IMR-90 (cell line): ENCODE results near the gene CYP2W1. TPM values are rescaled to one million over a fixed set of nuclear protein-coding genes. Genes with fewer than 3 reads are reported as not detected.

Experiments used
- ATAC-seq: fragments of 200-7000 bp; cut with Tn5 transposase; 2 replicates; pipeline ENCODE4 v1.9.1; 2020; ENCODE audit warnings: low read depth, mild to moderate bottlenecking, moderate library complexity
- BruUV-seq: library from RNA; stranded (reverse); fragments of 400-500 nt; replicated peaks from 2 replicates; lab custom pipeline; 2021; lab: Mats Ljungman, UMichigan
- CTCF ChIA-PET: fragments of 300-600 bp; formaldehyde crosslinking; extraction: SDS; loops from one replicate; lab custom pipeline; 2021; ENCODE audit warnings: antibody characterized with exemption; lab: Yijun Ruan, JAX
- POLR2A ChIA-PET: fragments of 300-600 bp; sonication (Branson Sonifier 250); formaldehyde crosslinking; loops from one replicate; lab custom pipeline; 2022; ENCODE audit warnings: antibody characterized with exemption; ENCODE audit not compliant: unreplicated experiment; lab: Charles Lee
- DNase-seq: peaks from one replicate; pipeline ENCODE4 v3.0.0; 2013
- H2AFZ ChIP-seq: replicated peaks from 2 replicates; pipeline ENCODE3; 2013; ENCODE audit warnings: low read length, mild to moderate bottlenecking; ENCODE audit not compliant: poor library complexity
- H2AK5ac ChIP-seq: 2 replicates; pipeline ENCODE4 v1.6.1; 2013; ENCODE audit warnings: low read depth, low read length, inconsistent platforms
- H2AK9ac ChIP-seq: replicated peaks from 2 replicates; pipeline ENCODE3; 2013; ENCODE audit warnings: mild to moderate bottlenecking, low read depth, low read length, moderate library complexity; ENCODE audit not compliant: poor library complexity
- H2BK120ac ChIP-seq: 2 replicates; pipeline ENCODE4 v1.6.1; 2013; ENCODE audit warnings: low read depth, low read length, inconsistent platforms
- H2BK15ac ChIP-seq: 3 replicates; pipeline ENCODE4 v1.6.1; 2013; ENCODE audit warnings: low read depth, low read length, inconsistent platforms
- H2BK20ac ChIP-seq: 2 replicates; pipeline ENCODE4 v1.6.1; 2013; ENCODE audit warnings: low read depth, mild to moderate bottlenecking, inconsistent platforms, low read length, moderate library complexity
- H2BK5ac ChIP-seq: 2 replicates; pipeline ENCODE4 v1.6.1; 2013; ENCODE audit warnings: mild to moderate bottlenecking, low read depth, low read length, inconsistent platforms; ENCODE audit not compliant: poor library complexity, severe bottlenecking
- H3K14ac ChIP-seq: replicated peaks from 2 replicates; pipeline ENCODE4 v1.6.1; 2013; ENCODE audit warnings: low read depth, low read length, inconsistent platforms
- H3K18ac ChIP-seq: 2 replicates; pipeline ENCODE4 v1.6.1; 2013; ENCODE audit warnings: low read depth, low read length, control low read depth
- H3K23ac ChIP-seq: 2 replicates; pipeline ENCODE4 v1.6.1; 2013; ENCODE audit warnings: low read depth, low read length, inconsistent platforms
- H3K27ac ChIP-seq: 2 replicates; pipeline ENCODE4 v1.5.1; 2013; ENCODE audit warnings: mild to moderate bottlenecking, control low read depth, low read length; ENCODE audit not compliant: insufficient read depth
- H3K27me3 ChIP-seq: 2 replicates; pipeline ENCODE4 v1.6.1; 2013; ENCODE audit warnings: low read length; ENCODE audit not compliant: control insufficient read depth, insufficient read depth
- H3K36me3 ChIP-seq: 2 replicates; pipeline ENCODE4 v1.6.1; 2013; ENCODE audit warnings: low read length, mixed read lengths; ENCODE audit not compliant: control insufficient read depth, insufficient read depth
- H3K4ac ChIP-seq: 2 replicates; pipeline ENCODE4 v1.6.1; 2013; ENCODE audit warnings: low read depth, low read length, inconsistent platforms
- H3K4me1 ChIP-seq: 2 replicates; pipeline ENCODE4 v1.6.1; 2013; ENCODE audit warnings: low read length, mixed read lengths; ENCODE audit not compliant: control insufficient read depth, insufficient read depth
- H3K4me2 ChIP-seq: 2 replicates; pipeline ENCODE4 v1.6.1; 2013; ENCODE audit warnings: low read depth, mild to moderate bottlenecking, control low read depth, low read length, moderate library complexity
- H3K4me3 ChIP-seq: 2 replicates; pipeline ENCODE4 v1.5.1; 2013; ENCODE audit warnings: low read depth, mild to moderate bottlenecking, control low read depth, low read length, moderate library complexity; ENCODE audit not compliant: insufficient read depth
- H3K56ac ChIP-seq: 2 replicates; pipeline ENCODE4 v1.6.1; 2013; ENCODE audit warnings: low read length, inconsistent platforms; ENCODE audit not compliant: insufficient read depth; ENCODE audit errors: extremely low read depth
- H3K79me1 ChIP-seq, 2 experiments: 2 replicates each; pipeline ENCODE4 v1.6.1; 2013; ENCODE audit warnings: low read length in 2 of 2, inconsistent platforms in 1 of 2, low read depth in 1 of 2
- H3K9ac ChIP-seq: 2 replicates; pipeline ENCODE4 v1.6.1; 2013; ENCODE audit warnings: low read depth, low read length, control low read depth
- H3K9me1 ChIP-seq: 2 replicates; pipeline ENCODE4 v1.6.1; 2013; ENCODE audit warnings: low read length, inconsistent platforms; ENCODE audit not compliant: insufficient read depth
- H3K9me3 ChIP-seq: 2 replicates; pipeline ENCODE4 v1.6.1; 2013; ENCODE audit warnings: low read length; ENCODE audit not compliant: control insufficient read depth, insufficient read depth
- H4K20me1 ChIP-seq: 2 replicates; pipeline ENCODE4 v1.6.1; 2013; ENCODE audit warnings: low read length, inconsistent platforms; ENCODE audit not compliant: insufficient read depth
- H4K5ac ChIP-seq: 2 replicates; pipeline ENCODE4 v1.6.1; 2013; ENCODE audit warnings: mild to moderate bottlenecking, low read depth, low read length, control low read depth
- H4K8ac ChIP-seq, 2 experiments: 2 replicates each; pipeline ENCODE4 v1.6.1; 2013; ENCODE audit warnings: low read depth in 2 of 2, low read length in 2 of 2, control low read depth in 1 of 2, inconsistent platforms in 1 of 2
- H4K91ac ChIP-seq: 2 replicates; pipeline ENCODE4 v1.6.1; 2013; ENCODE audit warnings: low read depth, low read length, inconsistent platforms; ENCODE audit not compliant: insufficient read depth
- CEBPB ChIP-seq: IDR thresholded peaks from 2 replicates; pipeline ENCODE4 v1.6.1; 2012; ENCODE audit warnings: low read depth, low read length, improper control_type of control experiment
- CHD1 ChIP-seq: IDR thresholded peaks from 2 replicates; pipeline ENCODE4 v1.6.1; 2012; ENCODE audit warnings: low read depth, low read length, improper control_type of control experiment
- CTCF ChIP-seq: conservative IDR thresholded peaks from 2 replicates; pipeline ENCODE4 v1.5.1; 2012; ENCODE audit warnings: mild to moderate bottlenecking, low read depth, low read length, improper control_type of control experiment
- FOS ChIP-seq: fragments of 150-350 bp; IDR thresholded peaks from 2 replicates; pipeline ENCODE4 v1.6.1; 2016; ENCODE audit warnings: low read depth, low read length
- MAFK ChIP-seq: IDR thresholded peaks from 2 replicates; pipeline ENCODE4 v1.6.1; 2012; ENCODE audit warnings: low read depth, low read length, improper control_type of control experiment
- MAZ ChIP-seq: IDR thresholded peaks from 2 replicates; pipeline ENCODE4 v1.6.1; 2012; ENCODE audit warnings: low read depth, mild to moderate bottlenecking, low read length, improper control_type of control experiment, moderate library complexity, borderline replicate concordance
- MXI1 ChIP-seq: IDR thresholded peaks from 2 replicates; pipeline ENCODE4 v1.6.1; 2012; ENCODE audit warnings: low read depth, mild to moderate bottlenecking, low read length, moderate library complexity, borderline replicate concordance
- NFE2L2 ChIP-seq: fragments of 150-350 bp; IDR thresholded peaks from 2 replicates; pipeline ENCODE4 v1.6.1; 2016; ENCODE audit warnings: low read depth, mild to moderate bottlenecking, low read length
- POLR2A ChIP-seq: IDR thresholded peaks from 2 replicates; pipeline ENCODE4 v1.6.1; 2012; ENCODE audit warnings: mild to moderate bottlenecking, low read depth, low read length
- RCOR1 ChIP-seq: IDR thresholded peaks from 2 replicates; pipeline ENCODE4 v1.6.1; 2012; ENCODE audit warnings: mild to moderate bottlenecking, low read length, improper control_type of control experiment; ENCODE audit not compliant: insufficient replicate concordance
- RFX5 ChIP-seq: IDR thresholded peaks from 2 replicates; pipeline ENCODE4 v1.8.0; 2012; ENCODE audit warnings: low read depth, mild to moderate bottlenecking, low read length, moderate library complexity
- SMC3 ChIP-seq: fragments of 150-350 bp; IDR thresholded peaks from 2 replicates; pipeline ENCODE4 v1.6.1; 2016; ENCODE audit warnings: low read depth, mild to moderate bottlenecking, antibody characterized with exemption, low read length, moderate library complexity
- USF2 ChIP-seq: fragments of 150-350 bp; IDR thresholded peaks from 2 replicates; pipeline ENCODE4 v1.6.1; 2017; ENCODE audit warnings: mild to moderate bottlenecking, antibody characterized with exemption, low read length, low read depth
- WGBS, 2 experiments: methylation state at CpG; one replicate each; pipeline versions ENCODE4 v1.1.5 to v1.1.7; 2013; ENCODE audit warnings: missing lambda C conversion rate in 2 of 2; ENCODE audit not compliant: insufficient read length in 1 of 2; ENCODE audit errors: extremely low coverage in 2 of 2; 5-methylcytosine and 5-hydroxymethylcytosine counted together
- dilution Hi-C: fragments of 300-500 bp; cut with HindIII; formaldehyde crosslinking; loops from one replicate; pipeline ENCODE4 v1.14.3; 2018; ENCODE audit warnings: low sequenced_read_pairs; ENCODE audit not compliant: unreplicated experiment
- in situ Hi-C: fragments of 300-500 bp; cut with MboI; formaldehyde crosslinking; loops from 3 replicates; pipeline ENCODE4 v1.14.3; 2019; ENCODE audit warnings: low sequenced_read_pairs, inconsistent platforms, mixed read lengths
- intact Hi-C: fragments of 100-400 bp; cut with micrococcal nuclease; formaldehyde crosslinking; loops from 2 replicates; pipeline ENCODE4 v1.10.0; 2022
- polyA plus RNA-seq, 3 experiments: library from polyadenylated mRNA; depleted of rRNA; stranded (reverse); fragments of >200 nt; gene quantifications; 2 replicates each; pipeline ENCODE4 v1.2.3, GENCODE V29; 2012; ENCODE audit warnings: low replicate concordance in 1 of 3
- total RNA-seq: library from RNA; depleted of rRNA; stranded (reverse); fragments of >200 nt; gene quantifications from 2 replicates; pipeline ENCODE4 v1.2.3, GENCODE V29; 2012

The CYP2W1 gene
- total and polyA plus RNA-seq, 2 of the 4 experiments (the other 2 are of a cell fraction): not detected

GRCh38 chr7:974820-975681 is 7.9 kb upstream of the CYP2W1 start, which contains the start of gene COX19:
Gene COX19 (minus strand): TSS chr7:975549. CDS start chr7:975509, 40 bp downstream.
- H2BK120ac ChIP-seq: no peak within 1 kb of the TSS
- intact Hi-C loops (no loop called here), dilution Hi-C loops (no loop called here), in situ Hi-C loops (no loop called here)
- peak within 1 kb of the TSS; percentile 89 for H3K4me3 ChIP-seq
- H3K4me1 ChIP-seq: peaks cover 4% of the 10 kb centered on the region
- H3K27ac ChIP-seq: peak within 1 kb of the TSS; percentile 87
- peaks cover 13% of the 10 kb centered on the region for H3K36me3 ChIP-seq
- H3K18ac ChIP-seq: peak within 1 kb of the TSS; percentile 27; the same call in 1 of the 2 replicates
- WGBS, 2 experiments: 0% methylated on average over 64 of the region's 78 CpGs; no CpG with 5 or more reads in 1 of the 2 experiments
- H2AK5ac ChIP-seq: peak within 1 kb of the TSS; percentile 91
- no TSS peak for BruUV-seq
- H2AK9ac ChIP-seq: peak within 1 kb of the TSS; percentile 95
- POLR2A ChIA-PET: interaction anchor here (1.0 kb wide), 1 partner anchor 84 kb away, joined by 3 read pairs; no protein-coding TSS in a partner anchor
- H3K79me1 ChIP-seq: peaks cover 21 to 43% of the 10 kb centered on the region in 2 experiments
- peak within 1 kb of the TSS; percentile 35 for H3K56ac ChIP-seq
- CTCF ChIA-PET: interaction anchor here (0.8 to 3.6 kb wide), 2 partner anchors 18 to 84 kb away, joined by 3 to 11 read pairs; no protein-coding TSS in a partner anchor
- peak within 1 kb of the TSS; percentile 85 for H3K14ac ChIP-seq
- H2AFZ ChIP-seq: peak within 1 kb of the TSS; percentile 98
- H2BK20ac ChIP-seq: no peak within 1 kb of the TSS
- H3K9me1 ChIP-seq: no peaks in the 10 kb centered on the region; the same call in 1 of the 2 replicates
- peak within 1 kb of the TSS; percentile 90 for H4K5ac ChIP-seq
- H3K27me3 ChIP-seq: no peaks in the 10 kb centered on the region
- H3K9me3 ChIP-seq: no peaks in the 10 kb centered on the region
- peak within 1 kb of the TSS; percentile 90 for H3K4ac ChIP-seq
- H4K8ac ChIP-seq: peak within 1 kb of the TSS; percentile 58 to 97; a peak in 3 of 4 replicates
- TF ChIP-seq MAFK (no peak), CHD1 (no peak; the same call in 1 of the 2 replicates), SMC3 (no peak), FOS (peak; percentile 72), USF2 (peak; percentile 59), RFX5 (no peak), CTCF (no peak), RCOR1 (no peak), NFE2L2 (no peak), MAZ (peak; percentile 66), CEBPB (peak; percentile 76), POLR2A (peak; percentile 85), MXI1 (peak; percentile 43)
- peak within 1 kb of the TSS; percentile 79 for H2BK5ac ChIP-seq
- peak; percentile 99 for ATAC-seq
- DNase-seq: peak; percentile 87
- H4K20me1 ChIP-seq: peaks cover 41% of the 10 kb centered on the region
- H3K23ac ChIP-seq: peak within 1 kb of the TSS; percentile 93; the same call in 1 of the 2 replicates
- H4K91ac ChIP-seq: peak within 1 kb of the TSS; percentile 55; the same call in 1 of the 2 replicates
- H3K4me2 ChIP-seq: peak within 1 kb of the TSS; percentile 88
- H2BK15ac ChIP-seq: peak within 1 kb of the TSS; percentile 47; the same call in 1 of the 3 replicates
- H3K9ac ChIP-seq: peak within 1 kb of the TSS; percentile 80
